HCT116 (cell line): ENCODE measurements around the gene IQGAP2. TPM values are rescaled to one million over a fixed set of nuclear protein-coding genes. Genes with fewer than 3 reads are reported as not detected.

Experiments
- ATAC-seq: fragments of 200-7000 bp; cut with Tn5 transposase; 2 replicates; pipeline ENCODE4 v1.9.1; 2020; ENCODE audit warnings: mild to moderate bottlenecking, moderate library complexity
- BruUV-seq: library from RNA; stranded (reverse); fragments of 400-500 nt; replicated peaks from 2 replicates; lab custom pipeline; 2021; lab: Mats Ljungman, UMichigan
- CTCF ChIA-PET: fragments of 300-600 bp; sonication (Branson Sonifier 250); formaldehyde crosslinking; loops from one replicate; lab custom pipeline; 2021; ENCODE audit warnings: antibody characterized with exemption; lab: Charles Lee
- POLR2A ChIA-PET: fragments of 300-600, 350-600 bp; sonication (Branson Sonifier 250); formaldehyde crosslinking; loops from one replicate; lab custom pipeline; 2021; ENCODE audit warnings: antibody characterized with exemption; lab: Charles Lee
- RAD21 ChIA-PET, 2 experiments: fragments of 300-600 bp; sonication (Branson Sonifier 250); formaldehyde crosslinking; loops; one replicate each; lab custom pipeline; 2023; ENCODE audit warnings: low total read pairs in 2 of 2; ENCODE audit not compliant: uncharacterized antibody in 2 of 2, unreplicated experiment in 2 of 2, low non-redundant PET in 1 of 2; lab: Charles Lee
- DNase-seq: peaks from one replicate; pipeline ENCODE4 v3.0.0-alpha.2; 2010; ENCODE audit warnings: low read depth, low spot score
- H2AFZ ChIP-seq: fragments of 200-600 bp; shearing (Covaris generic), sonication (generic); 2 replicates; pipeline ENCODE4 v1.6.1; 2017; ENCODE audit warnings: low read depth, mixed run types, mixed read lengths, antibody characterized with exemption, low read length; ENCODE audit not compliant: poor library complexity, severe bottlenecking
- H3K27ac ChIP-seq: 2 replicates; pipeline ENCODE4 v1.5.1; 2012; ENCODE audit warnings: low read depth, low read length
- H3K27me3 ChIP-seq: fragments of 200-600 bp; sonication (generic); 2 replicates; pipeline ENCODE4 v1.6.1; 2016; ENCODE audit warnings: mixed run types, low read length, mixed read lengths; ENCODE audit not compliant: insufficient read depth
- H3K36me3 ChIP-seq, 2 experiments: fragments of 200-500 bp in 1 of 2; fragments of 200-600 bp in 1 of 2; sonication (Bioruptor generic) in 1 of 2; sonication (generic) in 1 of 2; 2 replicates each; pipeline versions ENCODE4 v1.5.1 to v1.6.1; 2014 to 2016; ENCODE audit warnings: low read length in 2 of 2, inconsistent platforms in 1 of 2, mixed read lengths in 1 of 2, mixed run types in 1 of 2; ENCODE audit not compliant: insufficient read depth in 2 of 2, control insufficient read depth in 1 of 2
- H3K4me1 ChIP-seq, 2 experiments: fragments of 200-600 bp in 1 of 2; sonication (generic) in 1 of 2; 2 replicates each; pipeline versions ENCODE4 v1.5.1 to v1.6.1; 2012 to 2017; ENCODE audit warnings: low read length in 2 of 2, inconsistent platforms in 1 of 2, mild to moderate bottlenecking in 1 of 2, mixed read lengths in 1 of 2, mixed run types in 1 of 2, moderate library complexity in 1 of 2; ENCODE audit not compliant: insufficient read depth in 2 of 2, control insufficient read depth in 1 of 2
- H3K4me2 ChIP-seq: fragments of 200-600 bp; sonication (generic); 2 replicates; pipeline ENCODE4 v1.6.1; 2017; ENCODE audit warnings: mixed run types, low read length, mixed read lengths
- H3K4me3 ChIP-seq, 2 experiments: fragments of 200-600 bp in 1 of 2; sonication (generic) in 1 of 2; replicated peaks in 1 of 2; 2 replicates each; pipeline ENCODE4 v1.5.1; 2011 to 2016; ENCODE audit warnings: low read length in 2 of 2, control low read depth in 1 of 2, low read depth in 1 of 2, mild to moderate bottlenecking in 1 of 2, mixed read lengths in 1 of 2, mixed run types in 1 of 2
- H3K79me2 ChIP-seq: fragments of 200-600 bp; sonication (generic); 2 replicates; pipeline ENCODE4 v1.6.1; 2017; ENCODE audit warnings: mild to moderate bottlenecking, mixed run types, low read length, moderate library complexity, mixed read lengths; ENCODE audit not compliant: insufficient read depth
- H3K9ac ChIP-seq: fragments of 200-600 bp; sonication (generic); 2 replicates; pipeline ENCODE4 v1.6.1; 2016; ENCODE audit warnings: low read length, mixed read lengths
- H3K9me2 ChIP-seq: fragments of 200-600 bp; sonication (generic), shearing (Covaris generic); 2 replicates; pipeline ENCODE4 v1.6.1; 2017; ENCODE audit warnings: mixed run types, mild to moderate bottlenecking, moderate library complexity; ENCODE audit not compliant: insufficient read depth
- H3K9me3 ChIP-seq, 2 experiments: fragments of 200-500 bp in 1 of 2; fragments of 200-600 bp in 1 of 2; sonication (Bioruptor generic) in 1 of 2; sonication (generic) in 1 of 2; 2 replicates each; pipeline ENCODE4 v1.6.1; 2014 to 2017; ENCODE audit warnings: low read length in 2 of 2, mixed read lengths in 2 of 2, inconsistent platforms in 1 of 2, low read depth in 1 of 2, mild to moderate bottlenecking in 1 of 2, mixed run types in 1 of 2, moderate library complexity in 1 of 2; ENCODE audit not compliant: control insufficient read depth in 1 of 2, insufficient read depth in 1 of 2
- H4K20me1 ChIP-seq: fragments of 200-600 bp; sonication (generic), shearing (Covaris generic); 2 replicates; pipeline ENCODE4 v1.6.1; 2017; ENCODE audit warnings: mixed run types, mild to moderate bottlenecking, moderate library complexity; ENCODE audit not compliant: insufficient read depth
- CBX3 ChIP-seq: IDR thresholded peaks from 2 replicates; pipeline ENCODE4 v1.6.1; 2012; ENCODE audit warnings: low read depth
- ELF1 ChIP-seq: IDR thresholded peaks from 2 replicates; pipeline ENCODE4 v1.6.1; 2012; ENCODE audit warnings: low read depth, borderline replicate concordance
- EZH2 ChIP-seq: fragments of 200-600 bp; sonication (generic); IDR thresholded peaks from 2 replicates; pipeline ENCODE4 v1.6.1; 2017; ENCODE audit warnings: antibody characterized with exemption, mixed run types
- EZH2phosphoT487 ChIP-seq: fragments of 200-600 bp; IDR thresholded peaks from 2 replicates; pipeline ENCODE4 v1.6.1; 2018; ENCODE audit warnings: antibody characterized with exemption, borderline replicate concordance
- FOSL1 ChIP-seq: IDR thresholded peaks from 2 replicates; pipeline ENCODE4 v1.6.1; 2012; ENCODE audit warnings: low read depth
- JUND ChIP-seq: IDR thresholded peaks from 2 replicates; pipeline ENCODE4 v1.6.1; 2012
- POLR2A ChIP-seq: IDR thresholded peaks from 2 replicates; pipeline ENCODE4 v1.7.0; 2011; ENCODE audit warnings: borderline replicate concordance; ENCODE audit not compliant: insufficient read depth, insufficient read length; ENCODE audit errors: extremely low read depth
- RAD21 ChIP-seq: IDR thresholded peaks from 2 replicates; pipeline ENCODE4 v1.6.1; 2012; ENCODE audit warnings: low read depth, mild to moderate bottlenecking
- SIN3A ChIP-seq: IDR thresholded peaks from 2 replicates; pipeline ENCODE4 v1.6.1; 2012; ENCODE audit warnings: low read depth
- SRF ChIP-seq: IDR thresholded peaks from 2 replicates; pipeline ENCODE4 v1.6.1; 2012; ENCODE audit warnings: low read depth
- ZFX ChIP-seq: fragments of 450-650 bp; IDR thresholded peaks from 2 replicates; pipeline ENCODE4 v1.6.1; 2017
- ZNF274 ChIP-seq: fragments of 200-500 bp; sonication (Bioruptor generic); IDR thresholded peaks from 2 replicates; pipeline ENCODE4 v1.6.1; 2014; ENCODE audit warnings: mild to moderate bottlenecking, low read depth, low read length, inconsistent platforms
- intact Hi-C: fragments of 100-400 bp; cut with micrococcal nuclease; formaldehyde crosslinking; loops from 2 replicates; pipeline ENCODE4 v1.10.0; 2022
- total RNA-seq: library from RNA; stranded (reverse); gene quantifications from one replicate; pipeline ENCODE4 v1.2.1, GENCODE V29; 2021; ENCODE audit not compliant: unreplicated experiment
- TF ChIP-seq, protein P1 (sequence below), 3 experiments: fragments of 200-600 bp in 1 of 3; sonication (generic) in 1 of 3; IDR thresholded peaks in 2 of 3; conservative IDR thresholded peaks in 1 of 3; 2 replicates each; pipeline ENCODE4 v1.5.1; 2012 to 2017; ENCODE audit warnings: low read depth in 2 of 3, low read length in 2 of 3, antibody characterized with exemption in 1 of 3, borderline replicate concordance in 1 of 3, control low read depth in 1 of 3, mild to moderate bottlenecking in 1 of 3, mixed read lengths in 1 of 3, mixed run types in 1 of 3, moderate library complexity in 1 of 3; ENCODE audit not compliant: insufficient read depth in 1 of 3
- TF ChIP-seq, protein P2 (sequence below): IDR thresholded peaks from 2 replicates; pipeline ENCODE4 v1.6.1; 2012
- TF ChIP-seq, protein P3 (sequence below): IDR thresholded peaks from 2 replicates; pipeline ENCODE4 v1.6.1; 2012

The IQGAP2 gene
- total RNA-seq, 1 experiment from 2014 or later: 2.0 TPM

DNA sequence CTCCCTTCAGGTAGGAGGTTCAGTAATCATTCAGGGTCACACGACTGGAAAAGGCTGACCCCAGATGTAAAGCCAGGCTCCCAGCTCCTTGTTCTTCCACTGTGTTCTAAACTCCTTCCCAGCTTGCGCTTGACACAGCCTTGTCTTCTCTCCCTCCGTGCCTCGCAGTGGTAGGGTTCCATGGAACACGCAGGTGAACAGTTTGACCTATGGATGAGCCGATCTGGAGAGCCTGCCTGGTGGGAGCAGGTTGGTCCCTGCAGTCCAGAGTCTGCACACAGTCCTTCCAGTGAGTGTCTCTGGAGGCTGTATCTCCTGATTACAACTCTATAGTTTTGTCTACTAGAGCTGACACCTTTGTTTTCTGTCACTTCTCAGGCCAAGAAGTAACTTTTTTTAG lies 85.9 kb downstream of the IQGAP2 start:
- Histone ChIP-seq H3K9ac (no peak overlapping the region), H2AFZ (no peak overlapping the region), H3K36me3 (no peaks in the 10 kb centered on the region), H3K27me3 (no peaks in the 10 kb centered on the region), H3K4me3 (no peak overlapping the region), H4K20me1 (no peaks in the 10 kb centered on the region), H3K79me2 (no peaks in the 10 kb centered on the region), H3K9me2 (no peaks in the 10 kb centered on the region), H3K4me1 (no peaks in the 10 kb centered on the region), H3K9me3 (no peaks in the 10 kb centered on the region), H3K4me2 (no peak overlapping the region), H3K27ac (no peak overlapping the region)
- BruUV-seq: no TSS peak
- ChIA-PET CTCF (no interaction called here), POLR2A (no interaction called here), RAD21 (no interaction called here)
- TF ChIP-seq SIN3A (no peak), CBX3 (no peak), EZH2phosphoT487 (no peak), SRF (no peak), ELF1 (no peak), POLR2A (no peak)
- intact Hi-C loops: no loop called here
- ATAC-seq (no peak), DNase-seq (no peak)

DNA sequence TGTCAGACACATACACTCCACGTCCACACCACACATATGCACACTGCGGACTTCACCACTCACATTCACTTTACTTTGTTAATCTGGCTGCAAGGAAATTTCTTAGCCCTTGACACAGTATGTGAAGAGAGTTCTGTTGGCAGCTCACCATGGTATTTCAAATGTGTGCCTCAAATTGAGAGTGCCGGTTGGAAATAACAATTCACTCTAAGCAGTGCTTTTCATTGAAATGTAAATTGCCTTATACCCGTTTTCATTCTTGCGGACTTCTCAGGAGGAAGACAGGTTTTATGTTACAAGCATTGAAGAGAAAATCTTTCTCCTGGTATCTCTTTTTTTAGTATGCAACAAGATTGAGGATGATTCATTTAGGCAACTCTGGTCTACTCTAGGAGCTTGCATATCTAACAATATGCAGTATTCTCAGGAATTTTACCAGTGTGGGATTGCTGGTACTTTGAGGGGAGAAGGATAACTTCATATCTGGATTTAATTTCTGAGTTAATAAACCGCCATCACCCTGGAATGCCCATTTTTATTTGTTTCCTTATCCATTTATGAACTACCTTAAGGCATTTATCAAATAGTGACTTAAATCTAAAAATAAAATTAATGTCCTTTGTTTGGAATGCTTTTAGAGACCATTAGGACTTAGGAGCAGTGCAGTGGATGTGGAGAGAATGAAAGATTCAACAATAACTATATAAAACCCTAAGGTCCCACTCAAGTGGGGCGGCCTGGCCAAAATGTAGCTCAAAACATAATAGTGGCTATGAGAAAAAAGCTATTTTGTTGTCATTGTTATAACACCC lies 87.0 kb downstream of the IQGAP2 start:
- no peak overlapping the region for H3K4me2 ChIP-seq
- ChIA-PET CTCF (no interaction called here), RAD21 (no interaction called here), POLR2A (no interaction called here)
- ATAC-seq (no peak), DNase-seq (no peak)
- H3K4me1 ChIP-seq: no peaks in the 10 kb centered on the region
- no peaks in the 10 kb centered on the region for H3K79me2 ChIP-seq
- no peak overlapping the region for H3K4me3 ChIP-seq
- H3K27me3 ChIP-seq: no peaks in the 10 kb centered on the region
- H3K9me3 ChIP-seq: no peaks in the 10 kb centered on the region
- intact Hi-C loops: no loop called here
- H3K9ac ChIP-seq: no peak overlapping the region
- no TSS peak for BruUV-seq
- no peaks in the 10 kb centered on the region for H3K9me2 ChIP-seq
- H2AFZ ChIP-seq: no peak overlapping the region
- H3K27ac ChIP-seq: no peak overlapping the region
- H3K36me3 ChIP-seq: no peaks in the 10 kb centered on the region
- H4K20me1 ChIP-seq: no peaks in the 10 kb centered on the region
- TF ChIP-seq CBX3: no peak
- no peak for TF ChIP-seq RAD21
- TF ChIP-seq, protein P1, sequence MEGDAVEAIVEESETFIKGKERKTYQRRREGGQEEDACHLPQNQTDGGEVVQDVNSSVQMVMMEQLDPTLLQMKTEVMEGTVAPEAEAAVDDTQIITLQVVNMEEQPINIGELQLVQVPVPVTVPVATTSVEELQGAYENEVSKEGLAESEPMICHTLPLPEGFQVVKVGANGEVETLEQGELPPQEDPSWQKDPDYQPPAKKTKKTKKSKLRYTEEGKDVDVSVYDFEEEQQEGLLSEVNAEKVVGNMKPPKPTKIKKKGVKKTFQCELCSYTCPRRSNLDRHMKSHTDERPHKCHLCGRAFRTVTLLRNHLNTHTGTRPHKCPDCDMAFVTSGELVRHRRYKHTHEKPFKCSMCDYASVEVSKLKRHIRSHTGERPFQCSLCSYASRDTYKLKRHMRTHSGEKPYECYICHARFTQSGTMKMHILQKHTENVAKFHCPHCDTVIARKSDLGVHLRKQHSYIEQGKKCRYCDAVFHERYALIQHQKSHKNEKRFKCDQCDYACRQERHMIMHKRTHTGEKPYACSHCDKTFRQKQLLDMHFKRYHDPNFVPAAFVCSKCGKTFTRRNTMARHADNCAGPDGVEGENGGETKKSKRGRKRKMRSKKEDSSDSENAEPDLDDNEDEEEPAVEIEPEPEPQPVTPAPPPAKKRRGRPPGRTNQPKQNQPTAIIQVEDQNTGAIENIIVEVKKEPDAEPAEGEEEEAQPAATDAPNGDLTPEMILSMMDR (IDR thresholded peaks at IDR 0.05 in 2 of 3, conservative IDR thresholded peaks at IDR 0.05 in 1 of 3; ENCODE audit: borderline replicate concordance in 1 of 3, insufficient read depth in 1 of 3, low read depth in 2 of 3, low read length in 2 of 3): no peak
- TF ChIP-seq, protein P2, sequence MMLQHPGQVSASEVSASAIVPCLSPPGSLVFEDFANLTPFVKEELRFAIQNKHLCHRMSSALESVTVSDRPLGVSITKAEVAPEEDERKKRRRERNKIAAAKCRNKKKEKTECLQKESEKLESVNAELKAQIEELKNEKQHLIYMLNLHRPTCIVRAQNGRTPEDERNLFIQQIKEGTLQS: no peak
- TF ChIP-seq POLR2A: no peak
- TF ChIP-seq EZH2: no peak
- no peak for TF ChIP-seq EZH2phosphoT487
- TF ChIP-seq, protein P3, sequence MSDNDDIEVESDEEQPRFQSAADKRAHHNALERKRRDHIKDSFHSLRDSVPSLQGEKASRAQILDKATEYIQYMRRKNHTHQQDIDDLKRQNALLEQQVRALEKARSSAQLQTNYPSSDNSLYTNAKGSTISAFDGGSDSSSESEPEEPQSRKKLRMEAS: no peak
- no peak for TF ChIP-seq JUND
- TF ChIP-seq ZFX: no peak
- no peak for TF ChIP-seq ZNF274
- no peak for TF ChIP-seq FOSL1
- TF ChIP-seq SRF: no peak
- TF ChIP-seq ELF1: no peak
